B cell (primary cell): ENCODE measurements around the gene MRPL16.

Experiments
- EZH2 ChIP-seq: IDR thresholded peaks from 2 replicates; pipeline ENCODE4 v1.6.1; 2012; ENCODE audit warnings: borderline replicate concordance, low read depth, mild to moderate bottlenecking, moderate library complexity, low read length; ENCODE audit not compliant: insufficient read depth, poor library complexity, severe bottlenecking
- TF ChIP-seq, protein P1 (sequence below): fragments of 200-600 bp; IDR thresholded peaks from one replicate; pipeline ENCODE4 v1.8.0; 2022; ENCODE audit warnings: antibody characterized with exemption, mild to moderate bottlenecking

GRCh38 chr11:59859673-59860072, 49.1 kb upstream of the MRPL16 start:
- TF ChIP-seq, protein P1, sequence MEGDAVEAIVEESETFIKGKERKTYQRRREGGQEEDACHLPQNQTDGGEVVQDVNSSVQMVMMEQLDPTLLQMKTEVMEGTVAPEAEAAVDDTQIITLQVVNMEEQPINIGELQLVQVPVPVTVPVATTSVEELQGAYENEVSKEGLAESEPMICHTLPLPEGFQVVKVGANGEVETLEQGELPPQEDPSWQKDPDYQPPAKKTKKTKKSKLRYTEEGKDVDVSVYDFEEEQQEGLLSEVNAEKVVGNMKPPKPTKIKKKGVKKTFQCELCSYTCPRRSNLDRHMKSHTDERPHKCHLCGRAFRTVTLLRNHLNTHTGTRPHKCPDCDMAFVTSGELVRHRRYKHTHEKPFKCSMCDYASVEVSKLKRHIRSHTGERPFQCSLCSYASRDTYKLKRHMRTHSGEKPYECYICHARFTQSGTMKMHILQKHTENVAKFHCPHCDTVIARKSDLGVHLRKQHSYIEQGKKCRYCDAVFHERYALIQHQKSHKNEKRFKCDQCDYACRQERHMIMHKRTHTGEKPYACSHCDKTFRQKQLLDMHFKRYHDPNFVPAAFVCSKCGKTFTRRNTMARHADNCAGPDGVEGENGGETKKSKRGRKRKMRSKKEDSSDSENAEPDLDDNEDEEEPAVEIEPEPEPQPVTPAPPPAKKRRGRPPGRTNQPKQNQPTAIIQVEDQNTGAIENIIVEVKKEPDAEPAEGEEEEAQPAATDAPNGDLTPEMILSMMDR: no peak
- TF ChIP-seq EZH2: no peak
